Measurements from ENCODE around the gene LSM8.
"Not testable (repeated sequence)": the region's sequence is repeated elsewhere in the genome, so short reads cannot be mapped to it uniquely, and the experiment has no call there.

Gene LSM8

GRCh38 chr7:118214051-118214832 is 30.3 kb downstream of the LSM8 start:
- peak; percentile 77 for DNase-seq

- no peak for DNase-seq
Observed at GRCh38 chr7:118214833-118215182, 30.8 kb downstream of the LSM8 start.

- DNase-seq = no peak
Observed at GRCh38 chr7:118217210-118217619, 33.3 kb downstream of the LSM8 start.

- DNase-seq = no peak
Observed at GRCh38 chr7:118218413-118219156, 34.6 kb downstream of the LSM8 start.

GRCh38 chr7:118219157-118219512 is 35.2 kb downstream of the LSM8 start:
- DNase-seq = no peak

- no peak for DNase-seq
Observed at GRCh38 chr7:118220583-118220982, 36.6 kb downstream of the LSM8 start.

- DNase-seq = no peak
Observed at GRCh38 chr7:118222591-118222990, 38.6 kb downstream of the LSM8 start.

- DNase-seq = no peak
Observed at GRCh38 chr7:118224521-118224920, 40.6 kb downstream of the LSM8 start, which contains the start of gene ANKRD7. Gene ANKRD7 (plus strand): TSS chr7:118224704. CDS start chr7:118224831, 127 bp downstream.

- DNase-seq = no peak
Observed at GRCh38 chr7:118232837-118233236, 48.9 kb downstream of the LSM8 start.

- DNase-seq = no peak
Observed at GRCh38 chr7:118233799-118234198, 49.8 kb downstream of the LSM8 start.

- DNase-seq = no peak
Observed at GRCh38 chr7:118239014-118239413, 55.0 kb downstream of the LSM8 start.

GRCh38 chr7:118240320-118240719 is 56.4 kb downstream of the LSM8 start:
- DNase-seq = not testable (repeated sequence)
